SK-N-SH treated with all-trans-retinoic acid at 6 μM for 48 hours (cell line): ENCODE data around the gene DRG2.

Experiments used
- ATAC-seq: fragments of 200-7000 bp; cut with Tn5 transposase; 3 replicates; pipeline ENCODE4 v1.9.1; 2020; ENCODE audit warnings: mild to moderate bottlenecking, moderate library complexity
- ARNTL ChIP-seq: fragments of 450-650 bp; formaldehyde crosslinking; IDR thresholded peaks from 2 replicates; pipeline ENCODE4 v1.5.0; 2020; ENCODE audit warnings: low read depth, mild to moderate bottlenecking, moderate library complexity, borderline replicate concordance
- CREB5 ChIP-seq: fragments of 250-450 bp; sonication (Bioruptor Pico); IDR thresholded peaks from 2 replicates; pipeline ENCODE4 v1.5.1; 2020; ENCODE audit warnings: low read depth, mild to moderate bottlenecking, moderate library complexity
- CSDC2 ChIP-seq: fragments of 250-450 bp; sonication (Bioruptor Pico); IDR thresholded peaks from 2 replicates; pipeline ENCODE4 v1.5.0; 2020; ENCODE audit warnings: mild to moderate bottlenecking, moderate library complexity
- CSRNP3 ChIP-seq: fragments of 250-450 bp; sonication (Bioruptor Pico); IDR thresholded peaks from 2 replicates; pipeline ENCODE4 v1.5.1; 2021; ENCODE audit warnings: mild to moderate bottlenecking, moderate library complexity
- ESRRG ChIP-seq: fragments of 250-450 bp; sonication (Bioruptor Pico); IDR thresholded peaks from 2 replicates; pipeline ENCODE4 v1.6.1; 2021; ENCODE audit warnings: mild to moderate bottlenecking
- GLIS3 ChIP-seq: fragments of 250-450 bp; sonication (Bioruptor Pico); IDR thresholded peaks from 2 replicates; pipeline ENCODE4 v1.5.0; 2020; ENCODE audit warnings: mild to moderate bottlenecking, moderate library complexity
- ISL1 ChIP-seq: fragments of 250-450 bp; sonication (Bioruptor Pico); IDR thresholded peaks from 2 replicates; pipeline ENCODE4 v2.1.2; 2022; ENCODE audit warnings: mild to moderate bottlenecking, moderate library complexity
- OSR1 ChIP-seq: fragments of 250-450 bp; sonication (Bioruptor Pico); IDR thresholded peaks from 2 replicates; pipeline ENCODE4 v1.8.0; 2022; ENCODE audit warnings: moderate library complexity, mild to moderate bottlenecking, inconsistent platforms
- PATZ1 ChIP-seq: fragments of 250-450 bp; sonication (Bioruptor Pico); IDR thresholded peaks from 2 replicates; pipeline ENCODE4 v1.8.0; 2020; ENCODE audit warnings: mild to moderate bottlenecking, moderate library complexity, borderline replicate concordance
- POU6F1 ChIP-seq: fragments of 250-450 bp; sonication (Bioruptor Pico); IDR thresholded peaks from 2 replicates; pipeline ENCODE4 v1.8.0; 2021; ENCODE audit warnings: low read depth, mild to moderate bottlenecking, moderate library complexity, borderline replicate concordance
- PPARA ChIP-seq: fragments of 250-450 bp; sonication (Bioruptor Pico); IDR thresholded peaks from 2 replicates; pipeline ENCODE4 v1.5.0; 2020; ENCODE audit warnings: mild to moderate bottlenecking, borderline replicate concordance
- RARB ChIP-seq: fragments of 250-450 bp; sonication (Bioruptor Pico); IDR thresholded peaks from 2 replicates; pipeline ENCODE4 v1.8.0; 2021; ENCODE audit warnings: mild to moderate bottlenecking, moderate library complexity
- SNAI2 ChIP-seq: fragments of 250-450 bp; sonication (Bioruptor Pico); IDR thresholded peaks from 2 replicates; pipeline ENCODE4 v1.5.0; 2020; ENCODE audit warnings: mild to moderate bottlenecking, moderate library complexity
- TCF4 ChIP-seq: fragments of 250-450 bp; sonication (Bioruptor Pico); IDR thresholded peaks from 2 replicates; pipeline ENCODE4 v1.8.0; 2021; ENCODE audit warnings: mild to moderate bottlenecking, moderate library complexity, borderline replicate concordance
- TOX ChIP-seq: fragments of 250-450 bp; sonication (Bioruptor Pico); IDR thresholded peaks from 2 replicates; pipeline ENCODE4 v1.8.0; 2021; ENCODE audit warnings: mild to moderate bottlenecking, moderate library complexity, borderline replicate concordance
- TSHZ2 ChIP-seq: fragments of 250-450 bp; sonication (Bioruptor Pico); IDR thresholded peaks from 2 replicates; pipeline ENCODE4 v1.5.0; 2020; ENCODE audit warnings: mild to moderate bottlenecking, moderate library complexity
- ZFP3 ChIP-seq: fragments of 250-450 bp; sonication (Bioruptor Pico); IDR thresholded peaks from 2 replicates; pipeline ENCODE4 v1.5.0; 2020; ENCODE audit warnings: mild to moderate bottlenecking, moderate library complexity
- ZNF565 ChIP-seq: fragments of 450-650 bp; formaldehyde crosslinking; conservative IDR thresholded peaks from 2 replicates; pipeline ENCODE4 v1.5.0; 2020; ENCODE audit warnings: low read depth, mild to moderate bottlenecking, moderate library complexity
- ZNF70 ChIP-seq: fragments of 450-650 bp; formaldehyde crosslinking; IDR thresholded peaks from 2 replicates; pipeline ENCODE4 v1.5.0; 2020; ENCODE audit warnings: mild to moderate bottlenecking, moderate library complexity
- ZNF8 ChIP-seq: fragments of 450-650 bp; formaldehyde crosslinking; IDR thresholded peaks from 2 replicates; pipeline ENCODE4 v1.5.0; 2020; ENCODE audit warnings: mild to moderate bottlenecking, moderate library complexity

Gene DRG2

GRCh38 chr17:18106211-18106610 is 18.5 kb downstream of the DRG2 start:
- TF ChIP-seq CSRNP3 (CRISPR knock-in tag) (no peak), ZNF70 (CRISPR knock-in tag) (no peak)
- ATAC-seq = no peak

- no peak for ATAC-seq
- TF ChIP-seq TSHZ2 (no peak), GLIS3 (CRISPR knock-in tag) (no peak), PPARA (CRISPR knock-in tag) (no peak), TCF4 (CRISPR knock-in tag) (no peak), TOX (no peak), OSR1 (CRISPR knock-in tag) (no peak), ZNF8 (no peak), CREB5 (no peak), SNAI2 (CRISPR knock-in tag) (no peak), CSDC2 (CRISPR knock-in tag) (no peak), ESRRG (CRISPR knock-in tag) (no peak), RARB (CRISPR knock-in tag) (no peak), CSRNP3 (CRISPR knock-in tag) (no peak), ISL1 (CRISPR knock-in tag) (no peak)
These were observed 19.5 kb downstream of the DRG2 start for GRCh38 chr17:18107061-18107790.

- ATAC-seq = no peak
- TF ChIP-seq POU6F1 (CRISPR knock-in tag) (no peak), ZNF565 (no peak), SNAI2 (CRISPR knock-in tag) (no peak), TCF4 (CRISPR knock-in tag) (no peak), ZFP3 (CRISPR knock-in tag) (no peak), ESRRG (CRISPR knock-in tag) (no peak), CSRNP3 (CRISPR knock-in tag) (no peak), ARNTL (CRISPR knock-in tag) (no peak), PPARA (CRISPR knock-in tag) (no peak), PATZ1 (CRISPR knock-in tag) (no peak)
- TF ChIP-seq, all 23 proteins: peak for 0
These were observed 20.2 kb downstream of the DRG2 start for GRCh38 chr17:18107971-18108370.
